GM21367 (cell line): ENCODE results near the gene KIF1C.
"Not testable (repeated sequence)": the region's sequence is repeated elsewhere in the genome, so short reads cannot be mapped to it uniquely, and the experiment has no call there.

ENCODE experiments used
- ATAC-seq: cut with Tn5 transposase; IDR thresholded peaks from one replicate; pipeline ENCODE4 v1.9.1; 2021; ENCODE audit not compliant: unreplicated experiment

KIF1C gene

GRCh38 chr17:5042157-5043022, 44.6 kb downstream of the KIF1C start:
- ATAC-seq: no peak

- no peak for ATAC-seq
Observed at GRCh38 chr17:5043524-5043923, 45.8 kb downstream of the KIF1C start.

GRCh38 chr17:5044630-5045029, 46.9 kb downstream of the KIF1C start:
- no peak for ATAC-seq

DNA sequence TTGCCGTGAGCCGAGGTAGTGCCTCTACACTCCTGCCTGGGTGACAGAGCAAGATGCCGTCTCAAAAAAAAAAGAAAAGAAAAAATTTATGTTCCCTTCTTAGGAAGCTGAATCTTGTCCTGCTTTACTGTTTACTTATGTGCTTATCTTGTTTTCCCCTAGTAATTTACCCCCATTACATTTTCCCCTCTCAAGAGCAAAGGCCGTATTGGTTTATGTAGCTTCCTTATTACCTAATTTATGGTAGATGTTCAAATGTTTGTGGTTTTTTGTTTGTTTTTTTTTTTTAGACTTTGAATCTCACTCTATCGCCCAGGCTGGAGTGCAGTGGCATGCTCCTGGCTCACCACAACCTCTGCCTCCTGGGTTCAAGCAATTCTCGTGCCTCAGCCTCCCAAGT, 47.7 kb downstream of the KIF1C start:
- ATAC-seq: no peak

DNA sequence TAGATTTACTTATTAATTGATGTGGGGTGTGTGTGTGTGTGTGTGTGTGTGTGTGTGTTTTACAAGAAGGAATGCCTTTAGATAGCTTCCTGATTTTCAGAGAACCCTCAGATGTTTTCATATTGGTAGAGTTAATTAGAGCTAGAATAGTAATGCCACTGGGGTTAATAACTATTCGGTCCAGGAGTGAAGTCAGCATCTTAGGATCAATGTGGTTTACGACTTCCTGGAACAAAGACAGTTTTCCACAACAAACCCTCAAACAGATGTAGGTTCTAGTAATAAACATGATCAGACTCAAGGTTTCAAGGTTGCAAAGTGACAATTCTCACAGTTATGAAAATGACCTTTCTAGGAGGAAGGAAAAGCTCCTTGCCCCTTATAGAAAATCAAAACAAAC, 49.7 kb downstream of the KIF1C start:
- no peak for ATAC-seq

- ATAC-seq: no peak
Observed at GRCh38 chr17:5049314-5049841, 51.6 kb downstream of the KIF1C start.

GRCh38 chr17:5050278-5050677, 52.5 kb downstream of the KIF1C start:
- no peak for ATAC-seq

DNA sequence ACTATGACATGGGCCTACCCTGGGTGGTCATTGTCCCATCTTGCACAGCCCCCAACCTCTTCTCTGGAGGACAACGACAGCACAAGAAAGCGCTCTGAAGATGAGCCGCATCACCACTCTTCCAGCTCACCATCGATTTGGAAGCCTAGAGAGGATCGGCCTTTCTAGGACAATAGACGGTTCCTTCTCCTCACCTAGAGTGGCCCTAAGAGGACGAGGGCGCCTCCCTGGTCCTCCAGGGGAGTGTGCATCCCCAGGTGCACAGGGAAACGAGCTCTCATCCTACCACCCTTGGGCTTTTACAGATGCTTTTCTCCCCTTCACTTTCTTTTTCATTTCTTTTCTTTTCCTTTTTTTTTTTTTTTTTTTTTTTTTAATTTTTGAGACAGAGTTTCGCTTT, 57.8 kb downstream of the KIF1C start:
- no peak for ATAC-seq

GRCh38 chr17:5065227-5065744, 67.5 kb downstream of the KIF1C start:
- no peak for ATAC-seq

GRCh38 chr17:5068236-5068635, 70.5 kb downstream of the KIF1C start:
- ATAC-seq: no peak

GRCh38 chr17:5069724-5070123, 72.0 kb downstream of the KIF1C start:
- no peak for ATAC-seq

GRCh38 chr17:5075472-5075871, 77.7 kb downstream of the KIF1C start:
- not testable (repeated sequence) for ATAC-seq

DNA sequence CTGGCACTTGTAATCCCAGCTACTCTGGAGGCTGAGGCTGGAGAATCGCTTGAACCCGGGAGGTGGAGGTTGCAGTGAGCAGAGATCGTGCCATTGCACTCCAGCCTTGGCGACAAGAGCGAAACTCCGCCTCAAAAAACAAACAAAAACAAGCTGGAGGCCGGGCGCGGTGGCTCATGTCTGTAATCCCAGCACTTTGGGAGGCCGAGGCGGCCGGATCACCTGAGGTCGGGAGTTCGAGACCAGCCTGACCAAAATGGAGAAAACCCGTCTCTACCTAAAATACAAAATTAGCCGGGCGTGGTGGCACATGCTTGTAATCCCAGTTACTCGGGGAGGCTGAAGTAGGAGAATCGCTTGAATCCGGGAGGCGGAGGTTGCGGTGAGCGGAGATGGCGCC, 79.5 kb downstream of the KIF1C start:
- ATAC-seq: not testable (repeated sequence)

- no peak for ATAC-seq
Observed at GRCh38 chr17:5077781-5078105, 80.0 kb downstream of the KIF1C start.
